Esophagus squamous epithelium (tissue), 4 donors: ENCODE results near the gene DCDC2C.

Experiments
- CTCF ChIP-seq, 6 experiments: fragments of 450-650 bp in 4 of 6; fragments of 200-600 bp in 2 of 6; sonication (generic) in 2 of 6; IDR thresholded peaks; one replicate each; pipeline ENCODE4 v1.5.1; 2016 to 2019; ENCODE audit warnings: antibody characterized with exemption in 6 of 6, mild to moderate bottlenecking in 4 of 6, moderate library complexity in 4 of 6
- POLR2A ChIP-seq, 4 donors: fragments of 450-650 bp; IDR thresholded peaks; one replicate each; pipeline ENCODE4 v1.6.1; 2017; ENCODE audit warnings: antibody characterized with exemption in 4 of 4, mild to moderate bottlenecking in 4 of 4, moderate library complexity in 3 of 4

- no peak for TF ChIP-seq CTCF (IDR thresholded peaks at IDR 0.05)
- no peak for TF ChIP-seq POLR2A (IDR thresholded peaks at IDR 0.05)
Observed at GRCh38 chr2:3779496-3780049, 76.2 kb downstream of the DCDC2C start.
